CD4-positive, alpha-beta T cell treated with Interleukin-21 for 1 hour (primary cell): ENCODE results near the gene PPIL6.

Source experiments
- DNase-seq: peaks from one replicate; pipeline ENCODE4 v3.0.0-alpha.2; 2020

The PPIL6 gene

DNA sequence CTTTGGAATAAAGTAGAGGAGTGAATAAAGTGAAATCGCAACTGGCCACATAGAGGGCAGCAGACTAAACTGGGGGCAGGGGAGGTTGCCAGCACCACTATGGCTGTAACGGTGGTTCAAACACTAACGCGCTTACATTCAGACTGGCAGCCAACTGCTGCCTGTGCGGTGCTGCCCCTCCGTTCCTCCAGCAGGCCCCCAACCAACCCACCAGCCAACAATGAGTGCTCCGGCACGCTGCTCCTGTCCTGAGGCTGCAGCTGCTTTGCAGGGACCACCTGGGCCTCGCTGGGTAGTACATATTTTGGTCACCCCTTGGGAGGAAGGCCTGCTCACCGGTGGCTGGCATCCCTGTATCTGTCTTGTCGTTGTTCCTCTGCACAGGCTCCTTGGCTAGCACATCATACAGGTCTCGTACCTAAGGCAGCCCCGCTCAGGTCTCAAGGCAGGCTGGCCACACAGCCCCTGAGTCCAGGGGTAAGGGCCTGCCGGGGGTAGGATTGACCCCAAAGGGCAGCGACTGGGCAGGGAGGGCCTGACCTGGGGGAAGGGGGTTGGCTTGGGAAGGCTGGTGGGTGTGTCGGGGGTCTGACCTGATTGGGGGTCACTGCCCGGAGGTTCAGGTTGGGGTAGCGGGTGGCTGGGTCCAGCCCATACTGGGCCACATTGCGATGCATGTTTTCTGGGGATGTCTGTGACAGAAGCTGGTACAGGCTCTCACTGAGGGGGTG, 8.8 kb upstream of the PPIL6 start:
- no peak for DNase-seq

DNA sequence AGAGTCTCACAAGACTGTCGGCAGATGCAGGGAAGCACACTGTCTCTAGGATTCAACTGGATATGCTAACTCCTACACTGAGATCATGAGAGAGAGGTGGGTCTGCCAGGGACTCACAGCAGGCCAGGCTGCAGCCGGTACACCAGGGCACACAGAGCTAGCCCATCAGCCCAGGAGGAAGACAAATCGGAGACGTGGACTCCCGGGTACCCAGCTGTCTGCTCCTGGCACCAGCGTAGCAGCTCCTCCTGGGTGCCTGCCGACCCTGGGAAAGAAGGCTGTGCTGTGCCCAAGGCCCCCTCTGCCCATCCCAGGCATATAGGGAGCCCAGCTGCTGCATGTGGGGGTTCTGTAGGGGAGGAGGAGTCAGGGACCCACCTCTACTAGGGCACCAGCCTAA, 8.2 kb upstream of the PPIL6 start:
- DNase-seq = no peak

GRCh38 chr6:109447878-109448555, 7.6 kb upstream of the PPIL6 start:
- DNase-seq = no peak

DNA sequence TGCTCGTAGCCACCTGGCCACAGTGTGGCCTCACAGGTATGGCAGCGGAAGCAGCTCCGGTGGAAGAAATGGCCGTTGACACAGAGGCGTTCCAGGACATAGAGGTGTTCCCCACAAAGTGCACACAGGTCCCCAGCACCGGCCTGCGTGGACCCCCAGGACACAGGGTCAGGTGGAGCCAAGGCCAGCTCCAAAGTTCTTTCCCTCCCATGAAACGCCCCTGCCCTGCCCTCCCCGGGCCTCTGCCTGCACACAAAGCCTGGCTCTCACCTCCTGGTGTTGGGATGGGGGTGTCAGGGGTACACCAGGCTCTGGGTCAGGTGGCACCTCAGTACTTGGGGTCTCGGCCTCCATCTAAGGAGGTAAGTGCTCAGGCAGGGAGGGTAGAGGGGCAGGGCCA, 6.7 kb upstream of the PPIL6 start:
- no peak for DNase-seq

DNA sequence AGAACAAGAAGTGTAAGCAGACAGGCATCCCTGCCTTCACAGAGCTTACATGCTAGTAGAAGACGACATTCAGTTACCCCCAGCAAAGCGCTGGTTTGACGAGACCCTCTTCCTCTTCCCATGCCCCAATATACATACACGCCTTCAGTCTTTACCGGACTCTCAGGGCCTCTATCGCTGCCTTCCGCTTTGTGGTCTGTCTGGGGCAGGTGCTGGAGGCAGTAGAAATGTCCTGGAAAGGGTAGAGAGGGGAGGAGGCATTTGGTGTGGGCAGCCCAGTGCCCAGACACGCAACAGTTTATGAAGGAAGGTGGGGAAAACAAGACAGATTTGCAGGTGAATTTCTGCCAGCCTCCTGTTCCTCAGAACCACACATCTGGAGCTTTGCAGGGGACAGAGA, 6.1 kb upstream of the PPIL6 start:
- no peak for DNase-seq

DNA sequence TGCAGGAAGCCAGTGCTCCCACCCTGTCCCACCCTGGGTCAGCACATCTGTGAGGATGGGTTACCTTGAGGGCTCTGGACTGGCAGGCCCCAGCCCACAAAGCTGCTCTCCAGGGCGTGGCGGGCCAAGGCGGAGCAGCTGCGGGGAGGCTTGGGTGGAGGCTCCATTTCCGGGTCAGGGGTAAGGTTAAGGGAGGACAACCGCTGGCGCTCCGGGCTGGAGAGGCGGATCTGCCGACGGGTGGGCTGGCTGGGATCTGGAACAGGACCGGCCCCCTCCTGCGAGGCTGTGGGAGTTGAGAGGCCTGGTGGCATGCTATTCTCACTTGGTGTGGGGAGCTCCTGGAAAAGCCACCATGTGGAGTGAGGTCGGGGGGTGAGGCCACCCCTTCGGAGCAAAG, 5.6 kb upstream of the PPIL6 start:
- no peak for DNase-seq

DNA sequence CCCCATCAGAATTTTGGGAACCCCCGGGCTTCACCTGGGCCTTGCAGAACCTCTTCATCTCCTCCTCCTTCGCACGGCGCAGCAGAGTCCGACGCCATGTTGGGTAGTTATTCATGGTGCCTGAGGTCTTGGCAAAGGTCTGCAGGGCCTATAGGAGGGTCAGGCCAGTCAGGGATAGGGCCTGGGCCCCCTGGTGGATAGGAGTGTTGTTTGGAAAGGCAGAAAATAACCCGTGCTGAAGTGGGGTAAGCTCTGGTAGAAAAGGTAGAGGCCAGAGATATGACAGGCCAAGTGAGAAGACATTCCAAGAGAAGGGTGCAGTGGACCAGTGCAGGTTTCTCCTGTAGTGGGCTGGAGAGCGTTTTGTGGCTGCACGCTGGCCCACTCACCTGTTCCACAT, 5.0 kb upstream of the PPIL6 start:
- no peak for DNase-seq

- no peak for DNase-seq
Observed at GRCh38 chr6:109443425-109443950, 3.1 kb upstream of the PPIL6 start.

GRCh38 chr6:109442393-109442924, 2.0 kb upstream of the PPIL6 start:
- no peak for DNase-seq

- DNase-seq = peak; percentile 56
Observed at GRCh38 chr6:109441069-109441816, 815 bp upstream of the PPIL6 start.

- no peak for DNase-seq
Observed at GRCh38 chr6:109436041-109436440, 4.4 kb downstream of the PPIL6 start.

DNA sequence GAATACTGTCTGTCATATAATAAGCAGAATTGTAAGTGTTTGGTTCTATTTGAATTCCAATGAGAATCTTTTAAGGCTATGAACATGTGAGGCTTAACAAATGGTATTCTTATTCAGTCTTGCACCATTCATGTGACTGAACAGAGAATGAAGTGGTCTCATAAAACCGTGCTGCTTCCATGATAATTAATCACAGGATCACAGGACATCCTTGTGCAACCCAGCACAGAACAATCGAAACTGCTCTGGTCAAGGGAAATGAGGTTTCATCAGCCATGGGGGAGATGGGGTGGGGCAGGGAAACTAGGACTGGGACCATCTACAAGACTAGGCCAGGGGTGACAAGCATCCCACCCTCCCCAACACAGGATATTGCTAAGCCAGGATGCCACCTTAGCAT, 6.0 kb downstream of the PPIL6 start:
- DNase-seq = no peak

DNA sequence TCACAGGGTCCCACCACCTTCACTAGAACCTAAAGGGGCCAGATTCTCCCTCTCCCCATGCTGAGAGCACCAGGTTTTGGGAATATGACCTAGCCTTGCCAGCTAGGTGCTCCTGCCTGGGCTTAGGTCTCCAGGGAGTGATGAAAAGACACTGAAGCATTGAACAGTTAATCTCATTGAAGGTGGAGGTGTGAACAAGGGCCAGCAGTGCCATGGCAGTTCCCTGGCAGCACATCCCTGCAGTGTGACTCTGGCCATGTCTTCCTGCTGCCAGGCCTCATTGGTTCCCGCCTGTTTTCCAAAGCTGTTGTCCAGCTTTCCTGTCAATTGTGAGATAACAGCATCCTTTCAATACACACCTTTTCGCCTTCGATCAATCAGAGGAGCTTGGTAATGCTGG, 10.9 kb downstream of the PPIL6 start:
- DNase-seq = no peak

GRCh38 chr6:109428889-109429477, 11.4 kb downstream of the PPIL6 start:
- DNase-seq = no peak

DNA sequence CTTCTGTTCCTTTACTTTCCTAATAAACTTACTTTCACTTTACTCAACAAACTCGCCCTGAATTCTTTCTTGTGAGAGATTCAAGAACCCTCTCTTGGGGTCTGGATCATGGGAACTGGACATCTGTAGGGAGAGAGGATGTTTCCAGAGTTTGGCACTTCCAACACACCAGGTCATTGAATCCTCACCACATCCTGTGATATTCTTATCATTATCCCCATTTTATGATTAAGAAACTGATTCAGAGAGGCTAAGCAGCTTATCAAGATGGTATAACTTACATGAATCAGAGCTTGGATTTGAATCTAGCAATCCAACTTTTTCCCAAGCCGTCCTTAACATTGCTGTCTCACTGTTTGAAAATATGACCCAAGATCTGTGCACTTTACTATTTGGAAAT, 15.5 kb downstream of the PPIL6 start:
- no peak for DNase-seq

DNA sequence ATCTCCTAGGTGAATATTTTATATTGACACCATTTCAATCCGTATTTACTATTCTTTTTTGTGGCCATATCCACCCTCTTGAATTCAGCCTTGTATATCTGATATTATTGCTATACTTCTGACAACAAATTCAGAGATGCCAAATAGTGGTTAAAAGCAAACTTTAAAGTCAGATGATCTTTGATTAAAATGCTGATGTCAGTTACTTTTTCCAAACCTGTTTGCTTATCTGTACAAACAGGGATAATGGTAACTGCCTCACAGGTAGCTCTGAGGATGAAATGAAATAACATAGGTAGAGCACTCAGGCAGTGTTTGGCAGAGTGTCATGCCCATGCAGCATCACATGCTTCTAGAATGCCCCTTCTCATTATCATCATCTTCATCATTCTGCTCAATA, 19.2 kb downstream of the PPIL6 start:
- no peak for DNase-seq

DNA sequence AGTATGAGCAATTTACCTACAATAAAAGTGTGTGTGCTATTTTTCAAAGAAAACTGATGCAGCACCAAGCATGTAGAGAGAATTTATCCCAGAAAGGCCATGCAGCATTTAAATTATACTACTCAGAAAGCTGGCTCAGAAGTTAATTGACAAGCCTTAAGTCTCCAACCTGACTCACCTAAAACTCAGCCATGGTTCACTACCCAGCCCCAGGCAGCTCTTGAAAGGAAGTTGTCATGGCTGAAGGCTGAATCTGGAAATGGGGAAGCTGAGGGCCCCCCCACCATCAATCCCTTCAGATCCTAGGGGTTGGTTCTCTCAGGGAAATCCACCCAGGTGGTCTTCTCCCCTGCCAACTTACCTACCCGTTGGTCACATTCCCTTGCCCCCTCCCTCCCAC, 19.7 kb downstream of the PPIL6 start:
- no peak for DNase-seq

DNA sequence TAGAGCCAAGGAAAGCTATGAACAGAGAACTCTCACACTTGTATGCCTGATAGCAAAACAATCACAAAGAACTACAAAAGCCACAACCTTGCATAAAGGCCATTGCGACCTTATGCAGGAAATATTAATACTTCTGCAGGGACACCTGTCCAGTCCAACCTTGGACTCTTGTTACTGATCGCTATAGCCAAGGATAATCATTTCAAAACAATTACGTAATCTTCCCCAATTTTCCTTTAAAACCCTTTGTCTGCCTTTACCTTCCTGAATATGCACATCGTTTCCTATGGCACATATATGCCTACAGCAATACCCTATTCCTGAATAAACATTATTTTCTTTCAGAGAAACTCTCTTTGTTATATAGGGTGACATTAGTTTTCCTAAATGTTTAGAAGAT, 22.8 kb downstream of the PPIL6 start:
- DNase-seq = no peak

DNA sequence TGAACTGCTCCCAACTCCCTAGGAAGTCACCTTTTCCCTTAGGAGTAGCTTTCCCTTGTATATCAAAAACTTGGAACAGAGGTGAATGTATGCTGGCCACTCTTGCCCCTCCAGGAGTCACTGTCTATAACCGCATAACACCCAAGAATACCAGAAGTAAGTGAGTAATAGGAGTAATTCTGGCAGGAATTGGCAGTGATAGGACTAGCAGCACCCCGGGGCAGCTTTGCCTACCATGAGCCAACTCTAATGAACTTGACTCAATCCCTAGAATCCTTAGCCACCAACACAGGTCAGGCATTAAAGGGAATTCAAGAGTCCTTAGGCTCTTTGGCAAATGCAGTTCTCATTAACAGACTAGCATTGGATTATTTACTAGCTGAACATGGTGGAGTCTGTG, 29.4 kb downstream of the PPIL6 start:
- no peak for DNase-seq

DNA sequence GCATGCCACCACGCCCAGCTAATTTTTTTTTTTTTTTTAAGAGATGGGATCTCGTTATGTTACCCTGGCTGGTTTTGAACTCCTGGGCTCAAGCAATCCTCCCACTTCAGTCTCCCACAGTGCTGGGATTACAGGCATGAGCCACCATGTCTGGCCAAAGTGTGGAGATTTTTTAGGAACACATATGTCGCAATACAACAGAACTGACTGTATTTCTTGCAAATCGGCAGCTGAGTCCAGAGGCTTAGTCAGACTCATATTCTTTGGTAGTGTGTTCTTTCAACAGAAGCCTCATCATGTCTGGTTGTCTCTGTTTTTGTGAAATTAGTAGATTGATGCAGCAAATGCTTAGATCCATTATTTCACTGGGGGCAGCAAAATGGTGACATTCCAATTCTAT, 34.2 kb downstream of the PPIL6 start:
- DNase-seq = no peak

DNA sequence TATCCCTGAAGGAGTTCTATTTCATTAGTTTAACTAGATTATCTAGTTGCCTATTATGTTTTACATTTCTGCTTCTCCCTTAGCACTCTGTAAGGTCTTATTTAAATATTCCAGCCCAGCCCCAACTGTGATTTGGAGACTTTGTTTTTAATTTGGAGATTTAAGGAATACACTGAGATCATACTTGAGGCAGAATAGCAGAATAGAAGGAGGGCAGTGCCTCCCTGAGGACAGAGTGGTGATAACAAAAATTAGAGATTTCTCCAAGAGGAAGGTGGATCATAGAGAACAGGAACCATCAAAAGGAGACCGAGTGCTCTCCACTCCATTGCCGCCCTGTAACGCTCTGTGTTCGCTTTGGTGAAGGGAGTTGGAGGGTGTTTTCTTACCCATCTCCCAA, 43.4 kb downstream of the PPIL6 start:
- DNase-seq = no peak

GRCh38 chr6:109396046-109396718, 44.2 kb downstream of the PPIL6 start:
- no peak for DNase-seq

DNA sequence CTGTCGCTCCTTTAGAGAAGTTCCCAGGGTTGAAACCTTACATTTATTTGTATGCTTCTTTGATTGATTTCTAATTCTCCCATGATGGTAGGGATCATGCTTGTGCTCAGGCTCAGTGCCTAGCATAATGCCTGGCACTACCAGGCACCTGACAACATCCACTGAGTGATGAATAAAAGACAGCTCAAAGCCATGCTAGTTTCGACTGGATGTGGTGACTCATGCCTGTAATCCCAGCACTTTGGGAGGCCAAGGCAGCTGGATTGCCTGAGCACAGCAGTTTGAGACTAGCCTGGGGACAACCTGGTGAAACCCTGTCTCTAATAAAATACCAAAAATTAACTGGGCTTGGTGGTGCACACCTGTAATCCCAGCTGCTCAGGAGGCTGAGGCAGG, 46.5 kb downstream of the PPIL6 start:
- no peak for DNase-seq
